ENCODE results near the gene CTBP2. TPM values are rescaled to one million over a fixed set of nuclear protein-coding genes. Genes with fewer than 3 reads are reported as not detected.

CTBP2 gene
- total RNA-seq, 6 experiments from 2014 or later: 70.6 to 86.9 (median 78.8) TPM

- Mint-ChIP-seq H3K36me3 (ENCODE audit: low read depth) (peaks cover 9% of the 10 kb centered on the region), H3K27ac (no peak overlapping the region), H3K27me3 (ENCODE audit: insufficient read depth) (peaks cover 7% of the 10 kb centered on the region), H3K9me3 (no peaks in the 10 kb centered on the region), H3K4me1 (ENCODE audit: low read depth) (peaks cover 52% of the 10 kb centered on the region), H3K4me3 (no peak overlapping the region)
- TF ChIP-seq CTCF (IDR thresholded peaks at IDR 0.05): no peak
- DNase-seq: no peak
These were observed 20.2 kb downstream of the CTBP2 start for GRCh38 chr10:125140151-125140550.

GRCh38 chr10:125137601-125138438 is 22.5 kb downstream of the CTBP2 start:
- H3K36me3 Mint-ChIP-seq (ENCODE audit: low read depth): peaks cover 12% of the 10 kb centered on the region
- H3K4me1 Mint-ChIP-seq (ENCODE audit: low read depth): peaks cover 51% of the 10 kb centered on the region
- no peak overlapping the region for H3K4me3 Mint-ChIP-seq
- TF ChIP-seq CTCF (IDR thresholded peaks at IDR 0.05): no peak
- peaks cover 10% of the 10 kb centered on the region for H3K27me3 Mint-ChIP-seq (ENCODE audit: insufficient read depth)
- no peaks in the 10 kb centered on the region for H3K9me3 Mint-ChIP-seq
- peak overlapping the region; percentile 42; the same call in 1 of the 2 replicates for H3K27ac Mint-ChIP-seq
- no peak for DNase-seq

GRCh38 chr10:125136087-125136486 is 24.3 kb downstream of the CTBP2 start:
- no peak for TF ChIP-seq CTCF (IDR thresholded peaks at IDR 0.05)
- Mint-ChIP-seq H3K27ac (peak overlapping the region; percentile 39; the same call in 1 of the 2 replicates), H3K27me3 (ENCODE audit: insufficient read depth) (peaks cover 8% of the 10 kb centered on the region), H3K4me1 (ENCODE audit: low read depth) (peaks cover 55% of the 10 kb centered on the region), H3K36me3 (ENCODE audit: low read depth) (peaks cover 28% of the 10 kb centered on the region), H3K9me3 (no peaks in the 10 kb centered on the region), H3K4me3 (no peak overlapping the region)
- no peak for DNase-seq

- Mint-ChIP-seq H3K36me3 (ENCODE audit: low read depth) (peaks cover 32% of the 10 kb centered on the region), H3K27ac (peak overlapping the region; percentile 60; the same call in 1 of the 2 replicates), H3K9me3 (no peaks in the 10 kb centered on the region), H3K4me1 (ENCODE audit: low read depth) (peaks cover 54% of the 10 kb centered on the region), H3K27me3 (ENCODE audit: insufficient read depth) (peaks cover 8% of the 10 kb centered on the region), H3K4me3 (no peak overlapping the region)
- TF ChIP-seq CTCF (IDR thresholded peaks at IDR 0.05): no peak
- no peak for DNase-seq
These were observed 24.7 kb downstream of the CTBP2 start for GRCh38 chr10:125135771-125136035.

- no peak for DNase-seq
These were observed 25.2 kb downstream of the CTBP2 start for GRCh38 chr10:125134916-125135770.

More at GRCh38 chr10:125134916-125135770, 25.2 kb downstream of the CTBP2 start:
- no peak for TF ChIP-seq CTCF (IDR thresholded peaks at IDR 0.05)
- Mint-ChIP-seq H3K27ac (peak overlapping the region; percentile 60), H3K4me1 (ENCODE audit: low read depth) (peaks cover 54% of the 10 kb centered on the region), H3K27me3 (ENCODE audit: insufficient read depth) (peaks cover 8% of the 10 kb centered on the region), H3K4me3 (no peak overlapping the region), H3K36me3 (ENCODE audit: low read depth) (peaks cover 34% of the 10 kb centered on the region), H3K9me3 (no peaks in the 10 kb centered on the region)
